ENCODE data around the gene ABTB1.

ABTB1 gene

GRCh38 chr3:127672429-127673190 is at the start of gene ABTB1:
Gene ABTB1 (plus strand): TSS chr3:127672952. CDS start chr3:127673026, 74 bp downstream.
- peak; percentile 90 for DNase-seq

GRCh38 chr3:127624063-127624462 is 48.7 kb upstream of the ABTB1 start:
- no peak for DNase-seq

- no peak for DNase-seq
Measured at GRCh38 chr3:127625821-127626220, 46.9 kb upstream of the ABTB1 start.

- DNase-seq, result no peak
Measured at GRCh38 chr3:127628426-127628787, 44.3 kb upstream of the ABTB1 start.

- DNase-seq, result peak; percentile 82
Measured at GRCh38 chr3:127628788-127629466, 43.8 kb upstream of the ABTB1 start, which contains the start of gene PODXL2. Gene PODXL2 (plus strand): TSS chr3:127629185. CDS start chr3:127629220, 35 bp downstream.

- peak; percentile 73 for DNase-seq
Measured at GRCh38 chr3:127629467-127630403, 43.0 kb upstream of the ABTB1 start.

GRCh38 chr3:127630811-127631714 is 41.7 kb upstream of the ABTB1 start:
- DNase-seq, result no peak

- DNase-seq, result no peak
Measured at GRCh38 chr3:127632035-127632820, 40.5 kb upstream of the ABTB1 start.

GRCh38 chr3:127634653-127635052 is 38.1 kb upstream of the ABTB1 start:
- no peak for DNase-seq

GRCh38 chr3:127637546-127637945 is 35.2 kb upstream of the ABTB1 start:
- DNase-seq, result peak; percentile 8

GRCh38 chr3:127637971-127638370 is 34.8 kb upstream of the ABTB1 start:
- no peak for DNase-seq

GRCh38 chr3:127639173-127640041 is 33.3 kb upstream of the ABTB1 start:
- no peak for DNase-seq

GRCh38 chr3:127640042-127640355 is 32.8 kb upstream of the ABTB1 start:
- DNase-seq, result no peak

- DNase-seq, result no peak
Measured at GRCh38 chr3:127644641-127645370, 27.9 kb upstream of the ABTB1 start.

- DNase-seq, result no peak
Measured at GRCh38 chr3:127645371-127646015, 27.3 kb upstream of the ABTB1 start.

- no peak for DNase-seq
Measured at GRCh38 chr3:127646501-127647046, 26.2 kb upstream of the ABTB1 start.

- no peak for DNase-seq
Measured at GRCh38 chr3:127647166-127647844, 25.4 kb upstream of the ABTB1 start.

GRCh38 chr3:127647845-127648204 is 24.9 kb upstream of the ABTB1 start:
- no peak for DNase-seq

Measured in RPMI8226 (cell line).